GM21576 (cell line): ENCODE measurements around the gene OTOF.

ENCODE experiments used
- ATAC-seq: cut with Tn5 transposase; IDR thresholded peaks from one replicate; pipeline ENCODE4 v1.9.1; 2021; ENCODE audit warnings: mild to moderate bottlenecking, moderate library complexity; ENCODE audit not compliant: unreplicated experiment

Gene OTOF

GRCh38 chr2:26503231-26503880 is 25.4 kb upstream of the OTOF start:
- ATAC-seq: peak; percentile 84

DNA sequence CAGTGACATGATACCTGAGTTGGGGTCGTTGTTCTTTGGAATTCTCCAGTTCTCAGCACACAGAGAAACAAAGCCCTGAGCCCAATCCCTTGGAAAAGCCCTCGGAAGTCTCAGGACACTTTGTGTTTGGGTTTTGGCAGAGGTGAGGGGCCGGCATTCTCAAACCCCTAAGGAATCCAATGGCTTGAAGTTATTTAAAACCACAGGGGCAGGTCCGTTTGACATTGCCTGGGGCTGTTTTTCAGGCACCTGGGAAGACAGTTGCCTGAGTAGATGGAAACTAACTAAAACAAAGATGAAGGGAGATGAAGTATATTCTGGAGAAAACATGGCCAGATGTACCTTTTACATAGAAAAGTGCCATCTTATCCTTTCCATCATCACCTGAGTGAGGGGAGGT is 22.5 kb upstream of the OTOF start:
- no peak for ATAC-seq

DNA sequence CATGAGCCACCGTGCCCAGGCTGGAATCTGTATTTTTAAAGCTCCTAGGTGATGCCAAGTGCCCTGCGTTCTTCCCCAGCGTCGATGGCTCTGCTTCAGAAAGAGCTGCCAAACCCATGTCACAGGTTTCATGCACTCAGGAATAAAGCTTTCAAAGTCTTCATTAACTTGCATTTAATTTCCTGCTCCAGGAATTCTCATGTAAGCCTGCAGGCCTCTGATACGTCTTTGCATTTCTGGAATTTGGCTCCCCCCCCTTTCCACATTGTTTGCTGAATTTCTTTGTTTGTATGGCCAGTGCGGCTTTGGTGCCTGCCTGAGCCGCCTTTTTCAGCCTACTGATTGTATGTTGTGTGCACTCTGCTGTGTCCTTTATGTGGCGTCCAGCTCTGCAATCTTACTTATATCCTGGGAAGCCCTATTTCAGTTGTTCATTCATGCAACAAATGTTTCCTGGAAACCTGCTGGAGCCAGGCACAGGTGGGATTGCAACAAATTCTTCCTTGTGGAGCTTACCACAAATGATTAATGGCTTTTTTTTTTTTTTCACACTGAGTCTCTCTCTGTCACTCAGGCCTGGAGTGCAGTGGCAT is 17.9 kb upstream of the OTOF start:
- ATAC-seq: no peak

- no peak for ATAC-seq
Measured at GRCh38 chr2:26494891-26495290, 17.0 kb upstream of the OTOF start.

DNA sequence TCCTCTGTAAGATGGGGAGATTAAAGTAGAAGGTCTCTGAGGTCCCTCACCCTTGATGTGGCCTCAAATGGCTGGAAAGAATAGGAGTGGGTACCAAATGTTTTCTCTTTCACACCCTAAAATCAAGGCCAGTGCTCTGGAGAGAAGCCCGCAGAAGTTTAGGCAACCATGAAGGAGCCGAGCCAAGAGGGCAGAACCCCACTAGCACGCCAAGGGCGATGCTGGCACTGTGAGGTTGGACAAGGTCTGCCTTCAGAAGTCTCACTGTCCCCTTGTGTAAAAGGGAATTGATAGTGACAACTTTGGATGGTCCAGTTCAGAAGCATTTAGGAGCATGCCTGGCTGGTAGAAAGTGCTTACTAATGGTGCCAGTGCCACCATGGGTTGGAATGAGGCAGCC is 16.3 kb upstream of the OTOF start:
- ATAC-seq: no peak

DNA sequence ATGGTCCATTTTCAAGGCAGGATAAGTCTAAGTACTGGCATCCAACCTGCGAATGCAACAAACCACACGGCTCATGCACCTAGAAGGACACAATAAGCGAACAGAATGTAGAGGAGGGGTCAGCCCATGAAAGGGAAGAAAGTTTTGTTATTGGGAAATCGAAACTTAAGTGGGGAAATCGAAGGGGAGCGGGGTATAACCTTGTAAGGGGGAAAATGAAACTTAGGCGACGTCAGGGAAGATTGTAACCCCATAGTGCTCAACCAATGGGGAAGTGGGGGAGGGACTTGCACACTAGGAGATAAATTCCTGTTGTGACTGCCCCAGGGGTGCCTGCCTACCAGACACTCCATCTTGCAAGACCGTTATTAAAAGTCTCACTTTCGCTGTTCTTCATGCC is 15.6 kb upstream of the OTOF start:
- no peak for ATAC-seq

GRCh38 chr2:26492749-26493515 is 15.0 kb upstream of the OTOF start:
- no peak for ATAC-seq

DNA sequence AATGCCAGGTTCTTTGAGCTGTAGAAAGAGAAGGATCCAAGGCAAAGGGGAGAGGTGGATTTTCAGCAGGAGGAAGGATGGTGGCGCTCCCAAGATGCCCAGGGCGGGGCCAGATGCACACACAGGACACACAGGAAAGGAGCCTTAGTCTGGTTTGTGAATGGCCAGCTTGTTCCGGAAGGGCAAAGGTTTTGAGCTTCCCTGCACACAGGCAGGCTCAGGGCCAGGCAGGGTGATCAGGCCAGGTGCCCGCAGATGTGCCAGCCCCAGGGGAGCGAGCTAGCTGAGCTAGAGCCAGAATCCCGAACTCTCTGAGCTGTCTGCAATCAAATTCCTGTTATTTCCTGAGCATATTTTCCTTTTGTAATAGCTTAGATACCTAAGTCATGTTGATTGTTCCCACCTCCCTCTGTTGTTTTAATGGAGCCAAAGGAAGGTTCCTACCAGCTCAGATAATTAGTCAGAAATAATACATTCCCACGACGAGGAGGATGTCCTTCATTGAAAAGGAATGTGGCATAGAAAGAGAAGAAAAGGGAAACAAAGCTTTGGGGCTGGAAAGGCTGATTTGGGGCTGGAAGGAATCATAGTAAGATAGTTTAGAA is 13.7 kb upstream of the OTOF start:
- no peak for ATAC-seq

DNA sequence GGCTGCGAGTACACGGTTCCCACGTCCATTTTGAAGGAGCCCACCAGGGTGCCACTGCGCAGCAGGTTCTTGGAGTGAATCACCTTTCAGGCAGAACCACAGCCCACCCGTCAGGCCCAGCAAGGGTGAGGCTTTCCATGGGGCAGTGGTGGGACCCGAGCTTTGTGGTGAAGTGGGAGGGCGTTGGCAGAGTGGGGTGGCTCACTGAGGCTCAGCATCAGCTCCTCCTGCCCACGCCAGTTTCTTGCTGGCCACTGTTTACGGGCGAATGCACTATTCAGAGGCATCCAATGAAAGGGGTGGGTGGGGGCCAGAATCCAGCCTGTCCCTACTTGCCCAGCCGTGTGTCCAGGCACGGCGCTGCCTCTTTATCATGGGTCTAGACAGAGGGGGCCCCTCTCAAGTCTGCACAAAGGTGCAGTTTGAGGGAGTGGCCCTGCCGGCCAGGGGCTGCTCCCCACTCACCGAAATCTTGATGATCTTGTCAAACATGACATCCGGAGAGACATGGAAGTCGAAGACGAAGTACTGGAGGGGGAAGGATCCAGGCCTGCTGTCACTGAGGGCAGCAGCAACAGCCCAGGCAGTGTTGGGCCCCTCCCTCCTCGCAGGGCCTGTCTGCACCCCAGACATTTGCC is 11.4 kb upstream of the OTOF start:
- no peak for ATAC-seq

DNA sequence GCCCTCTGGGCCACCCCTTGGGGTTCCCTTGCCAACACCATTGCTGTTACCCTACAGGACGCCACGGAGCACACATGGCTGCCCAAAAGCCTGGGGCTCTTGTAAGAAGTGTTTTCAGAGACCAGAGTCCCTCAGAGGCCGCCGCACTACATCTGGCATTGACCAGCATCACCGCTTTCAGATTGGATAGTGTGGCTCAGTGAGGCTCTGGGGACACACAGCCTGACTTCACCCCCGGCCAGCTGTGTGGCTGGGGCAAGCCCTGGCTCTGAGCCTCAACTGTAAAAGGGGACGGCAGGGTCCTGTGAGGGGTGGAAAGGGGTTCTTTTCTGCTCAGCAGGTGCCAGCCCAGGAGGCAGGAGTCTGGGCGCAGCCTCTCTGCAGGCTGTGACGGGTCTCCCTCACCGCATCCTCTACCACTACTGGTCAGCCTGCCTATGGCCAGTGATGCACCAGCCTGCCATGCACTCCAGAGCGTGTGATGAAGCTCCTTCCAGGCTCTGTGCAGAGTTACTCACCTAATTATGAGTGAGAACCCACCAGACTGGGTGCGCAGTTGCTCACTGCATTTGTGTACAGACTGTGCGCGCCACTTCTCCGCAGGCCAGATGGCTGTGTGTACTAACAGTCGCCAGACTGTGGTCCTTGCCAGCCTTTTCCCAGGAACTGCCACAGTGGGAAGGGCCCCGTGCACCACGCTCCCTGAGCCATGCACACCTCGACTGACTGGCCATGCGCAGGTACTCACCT is 10.7 kb upstream of the OTOF start:
- ATAC-seq: no peak

DNA sequence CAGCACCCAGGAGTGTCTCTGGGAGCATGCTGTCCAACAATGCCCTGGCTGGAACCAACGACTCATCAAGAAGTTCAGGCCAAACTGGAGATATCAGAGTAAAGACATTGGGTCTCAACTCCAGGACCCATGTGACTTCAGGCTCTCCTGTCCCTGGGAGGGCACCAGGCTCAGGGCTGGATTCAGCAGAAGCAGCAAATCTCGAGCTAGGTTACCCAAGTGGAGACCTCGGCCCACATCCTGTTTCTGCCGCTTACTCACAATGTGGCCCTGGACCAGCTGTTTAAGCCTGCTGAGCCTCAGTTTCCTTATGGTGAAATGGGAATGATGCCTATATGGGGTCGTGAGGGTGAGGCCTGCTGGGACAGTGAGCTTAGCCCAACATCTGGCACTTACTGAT is 9.3 kb upstream of the OTOF start:
- no peak for ATAC-seq

GRCh38 chr2:26486789-26487188 is 8.9 kb upstream of the OTOF start:
- ATAC-seq: no peak

DNA sequence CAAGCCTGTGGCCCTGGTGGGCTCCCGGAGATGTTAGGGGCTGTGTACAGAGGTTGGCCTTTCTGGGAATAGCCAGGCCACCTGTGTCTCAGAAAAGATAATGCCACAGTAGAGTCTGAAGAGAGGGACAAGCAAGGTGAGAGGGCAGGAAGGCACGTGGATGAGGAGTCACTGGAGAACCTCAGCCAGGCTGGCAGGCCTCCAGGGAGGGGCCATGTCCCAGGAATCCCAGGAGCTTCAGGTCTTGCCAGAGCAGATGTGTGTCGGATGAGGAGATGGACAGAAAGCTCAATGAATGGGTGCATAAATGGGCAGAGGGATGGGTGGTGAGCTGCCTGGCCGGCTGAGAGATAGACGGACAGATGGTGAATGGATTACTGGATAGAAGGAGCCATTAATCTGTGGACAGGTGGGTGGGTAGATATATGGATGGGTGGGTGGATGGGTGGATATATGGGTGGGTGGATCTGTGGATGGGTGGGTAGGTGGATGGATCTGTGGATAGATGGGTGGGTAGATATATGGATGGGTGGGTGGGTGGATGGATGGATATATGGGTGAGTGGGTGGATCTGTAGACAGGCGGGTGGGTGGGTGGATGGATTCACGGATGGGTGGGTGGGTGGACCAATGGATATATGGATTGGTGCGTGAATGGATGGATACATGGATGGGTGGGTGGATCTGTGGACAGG is 7.9 kb upstream of the OTOF start:
- ATAC-seq: no peak

GRCh38 chr2:26485099-26485498 is 7.2 kb upstream of the OTOF start:
- ATAC-seq: no peak

DNA sequence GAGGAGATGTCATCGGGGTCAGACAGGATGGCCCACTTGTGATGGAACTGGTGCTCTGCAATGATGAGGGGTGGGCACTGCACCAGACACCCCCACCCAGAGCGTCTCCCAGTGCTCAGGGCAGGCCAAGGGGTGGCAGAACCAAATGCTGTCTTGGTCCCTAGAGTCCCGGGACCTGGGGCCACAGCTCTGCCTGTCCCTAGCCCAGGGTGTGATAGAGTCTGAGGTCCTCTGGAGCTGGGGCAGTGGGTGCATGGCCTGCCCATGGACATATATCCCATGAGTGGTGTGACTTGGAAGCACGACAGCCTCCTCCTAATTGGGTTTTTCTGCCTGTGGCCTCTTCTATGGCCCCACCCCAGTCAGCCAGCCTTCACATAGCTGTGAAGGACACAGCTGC is 6.7 kb upstream of the OTOF start:
- no peak for ATAC-seq

GRCh38 chr2:26483957-26484565 is 6.1 kb upstream of the OTOF start:
- no peak for ATAC-seq

DNA sequence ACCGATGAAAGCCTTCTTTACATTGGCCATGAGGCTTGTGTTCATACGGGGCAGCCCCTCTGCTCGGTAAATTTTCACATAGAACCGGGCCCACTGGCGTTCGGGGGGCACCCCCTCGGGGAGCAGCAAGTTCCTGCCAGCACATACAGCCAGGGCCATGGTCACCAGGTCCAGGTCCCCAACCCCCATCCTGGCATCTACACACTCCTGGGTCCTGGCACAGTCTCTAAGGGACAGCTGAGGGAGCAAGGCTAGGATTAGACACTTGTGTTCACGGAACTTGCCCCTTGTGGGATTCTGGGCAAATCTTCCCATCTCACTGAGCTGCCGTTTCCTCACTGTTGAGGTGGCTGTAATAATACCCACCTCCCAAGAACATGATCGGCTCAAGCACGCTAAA is 5.6 kb upstream of the OTOF start:
- no peak for ATAC-seq

GRCh38 chr2:26483027-26483326 is 5.1 kb upstream of the OTOF start:
- no peak for ATAC-seq

DNA sequence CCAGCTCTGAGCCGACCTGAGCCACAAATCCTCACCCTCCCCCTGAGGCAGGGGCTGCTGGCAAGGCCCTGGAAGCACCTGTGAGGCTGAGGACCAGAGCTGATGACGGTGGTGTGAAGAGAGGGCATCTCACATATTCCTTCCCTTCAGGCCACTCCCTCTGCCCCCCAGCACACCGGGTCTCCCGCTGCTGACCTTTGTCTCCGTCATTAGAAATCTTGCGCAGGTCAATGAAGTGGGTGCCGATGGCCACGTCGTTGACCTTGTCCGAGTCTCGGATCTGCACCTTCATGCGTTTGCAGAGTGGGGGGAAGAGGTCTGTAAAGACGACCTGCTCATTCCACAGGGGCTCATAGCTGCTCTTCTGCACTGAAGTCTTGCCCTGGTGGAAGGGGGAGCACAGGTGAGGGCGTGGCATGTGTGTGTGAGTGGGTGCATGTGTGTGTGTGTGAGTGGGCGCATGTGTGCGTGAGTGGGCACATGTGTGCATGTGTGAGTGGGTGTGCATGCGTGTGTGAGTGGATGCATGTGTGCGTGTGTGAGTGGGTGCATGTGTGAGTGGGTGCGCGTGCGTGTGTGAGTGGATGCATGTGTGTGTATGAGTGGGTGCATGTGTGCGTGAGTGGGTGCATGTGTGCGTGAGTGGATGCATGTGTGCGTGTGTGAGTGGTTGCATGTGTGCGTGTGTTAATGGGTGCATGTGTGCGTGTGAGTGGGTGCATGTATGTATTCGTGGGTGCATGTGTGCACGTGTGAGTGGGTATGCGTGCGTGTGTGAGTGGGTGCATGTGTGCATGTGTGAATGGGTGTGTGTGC is 4.5 kb upstream of the OTOF start:
- ATAC-seq: no peak
